Measurements from ENCODE around the gene SLC6A14.

The SLC6A14 gene

DNA sequence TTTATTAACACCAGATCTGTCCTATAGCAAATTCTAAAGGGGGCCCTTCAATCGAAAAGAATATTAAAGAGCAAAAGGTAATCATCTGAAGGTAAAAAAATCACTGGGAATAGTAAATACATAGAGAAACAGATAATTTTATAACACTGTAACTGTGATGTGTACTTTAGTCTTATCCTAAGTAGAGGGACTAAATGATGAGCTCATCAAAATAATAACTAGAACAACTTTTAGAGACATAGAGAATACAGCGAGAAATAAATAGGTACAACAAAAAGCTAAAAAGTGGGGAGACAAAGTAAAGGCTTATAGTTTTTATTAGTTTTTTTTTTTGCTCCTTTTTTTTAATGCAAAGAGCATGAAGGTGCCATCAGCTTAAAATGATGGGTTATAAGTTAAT, 43.7 kb downstream of the SLC6A14 start:
- no peak for TF ChIP-seq TAF1 (IDR thresholded peaks at IDR 0.05; ENCODE audit: borderline replicate concordance, insufficient read depth, low read length)
- TF ChIP-seq POLR2AphosphoS5 (IDR thresholded peaks at IDR 0.05; ENCODE audit: low read depth, low read length), result no peak
- TF ChIP-seq, protein P1, sequence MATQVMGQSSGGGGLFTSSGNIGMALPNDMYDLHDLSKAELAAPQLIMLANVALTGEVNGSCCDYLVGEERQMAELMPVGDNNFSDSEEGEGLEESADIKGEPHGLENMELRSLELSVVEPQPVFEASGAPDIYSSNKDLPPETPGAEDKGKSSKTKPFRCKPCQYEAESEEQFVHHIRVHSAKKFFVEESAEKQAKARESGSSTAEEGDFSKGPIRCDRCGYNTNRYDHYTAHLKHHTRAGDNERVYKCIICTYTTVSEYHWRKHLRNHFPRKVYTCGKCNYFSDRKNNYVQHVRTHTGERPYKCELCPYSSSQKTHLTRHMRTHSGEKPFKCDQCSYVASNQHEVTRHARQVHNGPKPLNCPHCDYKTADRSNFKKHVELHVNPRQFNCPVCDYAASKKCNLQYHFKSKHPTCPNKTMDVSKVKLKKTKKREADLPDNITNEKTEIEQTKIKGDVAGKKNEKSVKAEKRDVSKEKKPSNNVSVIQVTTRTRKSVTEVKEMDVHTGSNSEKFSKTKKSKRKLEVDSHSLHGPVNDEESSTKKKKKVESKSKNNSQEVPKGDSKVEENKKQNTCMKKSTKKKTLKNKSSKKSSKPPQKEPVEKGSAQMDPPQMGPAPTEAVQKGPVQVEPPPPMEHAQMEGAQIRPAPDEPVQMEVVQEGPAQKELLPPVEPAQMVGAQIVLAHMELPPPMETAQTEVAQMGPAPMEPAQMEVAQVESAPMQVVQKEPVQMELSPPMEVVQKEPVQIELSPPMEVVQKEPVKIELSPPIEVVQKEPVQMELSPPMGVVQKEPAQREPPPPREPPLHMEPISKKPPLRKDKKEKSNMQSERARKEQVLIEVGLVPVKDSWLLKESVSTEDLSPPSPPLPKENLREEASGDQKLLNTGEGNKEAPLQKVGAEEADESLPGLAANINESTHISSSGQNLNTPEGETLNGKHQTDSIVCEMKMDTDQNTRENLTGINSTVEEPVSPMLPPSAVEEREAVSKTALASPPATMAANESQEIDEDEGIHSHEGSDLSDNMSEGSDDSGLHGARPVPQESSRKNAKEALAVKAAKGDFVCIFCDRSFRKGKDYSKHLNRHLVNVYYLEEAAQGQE (IDR thresholded peaks at IDR 0.05; ENCODE audit: insufficient read depth in 1 of 2, low read depth in 2 of 2, low read length in 2 of 2), result no peak
- no peak for TF ChIP-seq SIN3A (IDR thresholded peaks at IDR 0.05; ENCODE audit: borderline replicate concordance, insufficient read depth, low read length)
- no peak for TF ChIP-seq FOXP2 (optimal IDR thresholded peaks at IDR 0.05; ENCODE audit: borderline replicate concordance, extremely low read depth, extremely low read length, insufficient read depth)

DNA sequence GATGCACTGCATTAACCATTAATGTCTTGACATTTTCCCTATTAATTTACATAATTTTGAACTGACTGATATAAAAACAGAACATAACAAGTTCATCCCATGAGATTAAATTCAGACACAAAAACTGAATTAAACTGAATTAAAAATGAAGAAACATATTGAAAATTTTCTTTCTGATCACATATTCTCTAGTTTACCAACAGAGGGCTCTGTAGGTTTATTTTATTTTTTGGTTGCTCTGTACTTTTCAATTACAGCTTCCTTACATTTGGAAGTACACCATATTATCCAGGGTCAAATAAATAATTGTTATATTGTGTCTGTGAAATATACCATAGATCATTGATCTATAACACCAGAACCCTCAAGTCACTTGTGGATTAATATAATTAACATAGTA, 53.7 kb downstream of the SLC6A14 start:
- TF ChIP-seq TAF1 (IDR thresholded peaks at IDR 0.05; ENCODE audit: borderline replicate concordance, insufficient read depth, low read length), result no peak
- no peak for TF ChIP-seq SIN3A (IDR thresholded peaks at IDR 0.05; ENCODE audit: borderline replicate concordance, insufficient read depth, low read length)
- TF ChIP-seq FOXP2 (optimal IDR thresholded peaks at IDR 0.05; ENCODE audit: borderline replicate concordance, extremely low read depth, extremely low read length, insufficient read depth), result no peak
- TF ChIP-seq, protein P1 (IDR thresholded peaks at IDR 0.05; ENCODE audit: insufficient read depth in 1 of 2, low read depth in 2 of 2, low read length in 2 of 2), result no peak
- TF ChIP-seq POLR2AphosphoS5 (IDR thresholded peaks at IDR 0.05; ENCODE audit: low read depth, low read length), result no peak

DNA sequence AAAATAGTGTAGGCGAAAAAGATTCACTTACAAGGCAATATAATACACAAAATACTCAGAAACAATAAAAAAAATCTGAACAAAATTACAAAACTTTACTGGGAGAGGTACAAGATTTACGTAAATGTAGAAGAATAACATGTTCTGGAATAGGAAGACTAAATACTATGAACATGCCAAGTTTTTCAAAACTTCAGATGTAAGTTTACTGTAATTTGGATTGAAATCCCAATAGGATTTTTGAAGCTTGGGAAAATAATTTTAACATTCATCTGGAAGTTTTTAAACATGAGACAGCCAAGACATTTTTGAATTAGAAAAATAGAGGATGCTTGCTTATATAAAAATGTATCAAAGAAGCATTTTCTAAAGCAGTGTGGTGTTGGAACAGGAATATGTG, 56.9 kb downstream of the SLC6A14 start:
- TF ChIP-seq POLR2AphosphoS5 (IDR thresholded peaks at IDR 0.05; ENCODE audit: low read depth, low read length) (no peak), SIN3A (IDR thresholded peaks at IDR 0.05; ENCODE audit: borderline replicate concordance, insufficient read depth, low read length) (no peak), FOXP2 (optimal IDR thresholded peaks at IDR 0.05; ENCODE audit: borderline replicate concordance, extremely low read depth, extremely low read length, insufficient read depth) (no peak), TAF1 (IDR thresholded peaks at IDR 0.05; ENCODE audit: borderline replicate concordance, insufficient read depth, low read length) (no peak)
- TF ChIP-seq, protein P1 (IDR thresholded peaks at IDR 0.05; ENCODE audit: insufficient read depth in 1 of 2, low read depth in 2 of 2, low read length in 2 of 2), result no peak

DNA sequence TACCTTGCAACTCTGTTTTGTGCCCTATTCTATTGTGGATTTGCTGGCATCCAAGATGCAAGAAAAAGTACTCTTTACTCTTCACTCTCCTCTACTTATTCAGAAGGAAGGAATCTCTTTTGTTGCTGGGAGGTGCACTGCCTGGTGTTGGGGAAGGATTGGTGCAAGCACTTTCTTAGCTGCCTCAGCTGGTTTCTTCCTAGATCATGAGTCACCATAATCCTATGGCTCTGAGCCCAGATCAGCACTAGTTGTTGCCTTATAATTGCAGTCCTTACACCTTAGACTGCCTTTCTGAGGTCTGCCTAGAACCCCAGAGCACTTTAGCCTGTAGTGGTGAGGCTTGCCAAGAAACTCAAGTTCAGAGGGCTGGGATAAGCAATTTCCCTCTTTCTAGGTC, 63.4 kb downstream of the SLC6A14 start:
- TF ChIP-seq TAF1 (IDR thresholded peaks at IDR 0.05; ENCODE audit: borderline replicate concordance, insufficient read depth, low read length), result no peak
- TF ChIP-seq SIN3A (IDR thresholded peaks at IDR 0.05; ENCODE audit: borderline replicate concordance, insufficient read depth, low read length), result no peak
- TF ChIP-seq POLR2AphosphoS5 (IDR thresholded peaks at IDR 0.05; ENCODE audit: low read depth, low read length), result no peak
- TF ChIP-seq, protein P1 (IDR thresholded peaks at IDR 0.05; ENCODE audit: insufficient read depth in 1 of 2, low read depth in 2 of 2, low read length in 2 of 2), result no peak
- TF ChIP-seq FOXP2 (optimal IDR thresholded peaks at IDR 0.05; ENCODE audit: borderline replicate concordance, extremely low read depth, extremely low read length, insufficient read depth), result no peak
